Ureter (tissue), 1 donor: ENCODE data around the gene MUCL3. TPM values are rescaled to one million over a fixed set of nuclear protein-coding genes. Genes with fewer than 3 reads are reported as not detected.
"Not testable (repeated sequence)": the region's sequence is repeated elsewhere in the genome, so short reads cannot be mapped to it uniquely, and the experiment has no call there.

Experiments used
- DNase-seq: peaks from one replicate; pipeline ENCODE4 v3.0.0-alpha.2; 2020; ENCODE audit warnings: low spot score
- total RNA-seq: library from RNA; stranded (reverse); gene quantifications from one replicate; pipeline ENCODE4 v1.2.4, GENCODE V29; 2023
- donor health status: DM: yes; HTN: yes; CAD: no.

Gene MUCL3
- total RNA-seq, 1 donor from 2014 or later, result not detected

- DNase-seq, result no peak
Observed at GRCh38 chr6:30979690-30980089, 38.9 kb downstream of the MUCL3 start.

DNA sequence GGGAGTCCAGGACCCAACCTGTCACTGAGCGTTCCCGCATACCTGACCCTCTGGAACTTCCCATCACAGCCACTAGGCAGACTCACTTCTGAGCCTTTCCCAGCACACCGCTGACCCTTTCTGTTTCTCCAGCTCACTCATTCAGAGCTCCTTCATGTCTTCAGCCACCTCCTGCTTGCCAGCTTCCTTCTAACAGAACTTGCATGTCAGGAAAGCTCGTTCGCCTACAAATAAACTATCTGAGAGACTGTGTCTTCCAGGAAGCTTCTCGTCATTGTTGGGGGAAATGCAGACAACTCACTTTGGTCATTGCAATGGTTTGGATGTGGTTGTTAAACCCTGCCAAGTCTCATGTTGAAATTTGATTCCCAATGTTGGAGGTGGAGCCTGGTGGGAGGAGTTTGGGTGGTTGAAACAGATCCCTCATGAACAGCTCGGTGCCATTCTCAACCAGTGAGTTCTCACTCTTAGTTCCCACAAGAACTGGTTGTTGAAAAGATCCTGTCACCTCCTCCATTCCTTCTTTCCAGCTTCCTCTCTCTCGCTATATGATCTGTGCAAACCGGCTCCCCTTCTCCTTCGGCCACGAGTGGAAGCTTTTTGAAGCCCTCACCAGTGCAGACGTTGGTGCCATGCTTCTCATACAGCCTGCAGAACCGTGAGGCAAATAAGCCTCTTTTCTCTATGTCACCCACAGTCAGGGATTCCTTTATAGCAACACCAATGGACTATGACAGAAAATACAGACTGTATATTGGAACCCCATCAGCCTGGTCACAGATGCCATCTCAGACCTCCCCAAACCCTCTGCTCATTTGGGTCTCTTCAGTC lies 41.4 kb downstream of the MUCL3 start:
- DNase-seq, result peak; percentile 58

DNA sequence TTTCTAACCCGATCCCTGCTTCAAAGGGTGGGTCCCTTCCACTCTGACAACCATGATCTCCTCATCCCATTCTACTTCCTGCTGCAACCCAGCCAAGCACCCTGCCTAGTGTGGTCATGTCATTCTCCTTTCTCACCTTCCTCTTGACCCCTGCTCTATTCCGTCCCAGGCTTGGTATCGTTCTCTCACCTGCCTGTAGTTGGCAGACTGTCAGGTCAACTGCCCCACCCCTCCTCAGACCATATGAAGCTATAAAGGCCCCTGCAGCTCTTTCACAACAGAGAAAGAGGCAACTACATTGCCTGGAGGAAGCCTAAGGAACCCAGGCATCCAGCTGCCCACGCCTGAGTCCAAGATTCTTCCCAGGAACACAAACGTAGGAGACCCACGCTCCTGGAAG lies 42.7 kb downstream of the MUCL3 start, which contains the start of gene MUC21:
Gene MUC21, plus strand, starts transcription at position 280 of the 400 bp plus-strand sequence. CDS start 241 bp downstream, outside the sequence.
- no peak for DNase-seq

GRCh38 chr6:30985490-30985889 lies 44.7 kb downstream of the MUCL3 start:
- no peak for DNase-seq

DNA sequence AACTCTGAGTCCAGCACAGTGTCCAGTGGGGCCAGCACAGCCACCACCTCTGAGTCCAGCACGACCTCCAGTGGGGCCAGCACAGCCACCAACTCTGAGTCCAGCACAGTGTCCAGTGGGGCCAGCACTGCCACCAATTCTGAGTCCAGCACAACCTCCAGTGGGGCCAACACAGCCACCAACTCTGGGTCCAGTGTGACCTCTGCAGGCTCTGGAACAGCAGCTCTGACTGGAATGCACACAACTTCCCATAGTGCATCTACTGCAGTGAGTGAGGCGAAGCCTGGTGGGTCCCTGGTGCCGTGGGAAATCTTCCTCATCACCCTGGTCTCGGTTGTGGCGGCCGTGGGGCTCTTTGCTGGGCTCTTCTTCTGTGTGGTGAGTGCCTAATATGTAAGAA lies 46.5 kb downstream of the MUCL3 start:
- DNase-seq, result no peak

DNA sequence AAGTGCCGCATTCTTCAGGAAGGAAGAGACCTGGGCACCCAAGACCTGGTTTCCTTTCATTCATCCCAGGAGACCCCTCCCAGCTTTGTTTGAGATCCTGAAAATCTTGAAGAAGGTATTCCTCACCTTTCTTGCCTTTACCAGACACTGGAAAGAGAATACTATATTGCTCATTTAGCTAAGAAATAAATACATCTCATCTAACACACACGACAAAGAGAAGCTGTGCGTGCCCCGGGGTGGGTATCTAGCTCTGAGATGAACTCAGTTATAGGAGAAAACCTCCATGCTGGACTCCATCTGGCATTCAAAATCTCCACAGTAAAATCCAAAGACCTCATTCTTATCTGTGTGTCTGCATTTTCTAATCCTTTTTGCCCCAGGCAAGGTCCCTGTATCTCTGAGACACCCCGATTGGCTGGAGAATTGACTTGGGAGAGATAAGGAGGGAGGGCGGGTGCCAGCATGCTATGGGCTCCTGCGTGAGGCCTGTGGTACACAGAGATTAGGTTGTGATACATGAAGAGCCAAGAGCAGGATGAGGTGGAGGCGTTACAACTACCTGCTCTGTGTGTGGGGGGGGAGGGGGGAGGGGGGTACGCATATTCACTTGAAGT lies 47.5 kb downstream of the MUCL3 start:
- no peak for DNase-seq

GRCh38 chr6:30990422-30991086 lies 49.8 kb downstream of the MUCL3 start:
- no peak for DNase-seq

GRCh38 chr6:30991891-30992290 lies 51.1 kb downstream of the MUCL3 start:
- no peak for DNase-seq

DNA sequence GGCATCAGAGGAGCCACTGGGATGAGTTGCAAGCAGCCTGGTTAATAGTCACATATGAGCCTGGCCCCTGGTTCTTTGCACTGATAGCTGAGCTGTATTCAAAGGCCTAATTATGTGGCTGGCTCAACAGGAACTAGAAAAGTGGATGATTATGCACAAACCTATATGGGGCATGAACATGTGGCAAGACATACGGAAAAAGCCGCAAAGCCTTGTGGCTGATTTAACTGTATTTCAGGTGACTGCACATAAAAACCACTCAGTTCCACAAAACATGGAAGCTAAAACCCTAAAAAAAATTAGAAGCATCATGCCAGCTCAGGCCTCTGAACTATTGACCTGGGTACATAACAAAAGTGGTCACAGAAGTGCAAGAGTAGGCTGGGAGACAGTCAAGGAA lies 56.5 kb downstream of the MUCL3 start:
- no peak for DNase-seq

DNA sequence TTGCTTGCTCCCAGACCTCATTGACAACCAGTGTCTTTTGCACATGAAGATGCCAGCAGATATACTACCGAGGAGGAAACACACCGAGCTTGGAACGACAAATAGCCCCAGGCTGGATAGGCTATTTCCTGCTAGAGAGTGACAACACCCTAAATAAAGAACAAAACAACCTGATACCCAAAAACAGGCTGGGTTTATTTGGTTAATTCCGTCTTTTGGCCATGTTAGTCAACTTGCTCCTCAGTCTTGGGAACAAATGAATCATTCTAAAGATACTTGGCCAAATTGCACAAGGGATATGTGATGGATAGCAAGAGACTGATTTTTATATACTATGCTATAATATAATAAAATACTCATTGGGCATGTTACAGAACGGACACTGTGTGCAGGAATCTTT lies 58.0 kb downstream of the MUCL3 start:
- DNase-seq, result no peak

DNA sequence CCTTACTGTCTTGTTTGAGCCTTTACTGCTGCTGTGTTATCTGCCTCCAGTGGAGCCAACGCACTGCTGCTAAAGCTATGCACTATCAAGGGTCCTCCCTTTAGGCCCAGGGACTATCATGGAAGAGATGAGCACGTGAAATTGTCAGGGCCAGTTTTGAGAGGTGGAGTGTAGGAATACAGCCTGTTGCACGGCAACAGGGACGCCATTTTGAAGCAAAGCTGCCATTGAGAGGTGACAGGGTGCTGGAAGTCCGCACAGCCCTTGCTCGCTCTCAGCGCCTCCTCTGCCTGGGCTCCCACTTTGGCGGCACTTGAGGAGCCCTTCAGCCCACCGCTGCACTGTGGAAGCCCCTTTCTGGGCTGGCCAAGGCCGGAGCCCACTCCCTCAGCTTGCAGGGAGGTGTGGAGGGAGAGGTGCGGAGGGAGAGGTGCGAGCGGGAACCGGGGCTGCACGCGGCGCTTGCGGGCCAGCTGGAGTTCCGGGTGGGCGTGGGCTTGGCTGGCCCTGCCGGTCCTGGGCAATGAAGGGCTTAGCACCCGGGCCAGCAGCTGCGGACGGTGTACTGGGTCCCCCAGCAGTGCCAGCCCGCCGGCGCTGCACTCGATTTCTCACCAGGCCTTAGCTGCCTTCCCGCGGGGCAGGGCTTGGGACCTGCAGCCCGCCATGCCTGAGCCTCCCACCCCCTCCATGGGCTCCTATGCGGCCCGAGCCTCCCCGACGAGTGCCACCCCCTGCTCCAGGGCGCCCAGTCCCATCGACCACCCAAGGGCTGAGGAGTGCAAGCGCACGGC lies 59.5 kb downstream of the MUCL3 start:
- DNase-seq, result not testable (repeated sequence)

DNA sequence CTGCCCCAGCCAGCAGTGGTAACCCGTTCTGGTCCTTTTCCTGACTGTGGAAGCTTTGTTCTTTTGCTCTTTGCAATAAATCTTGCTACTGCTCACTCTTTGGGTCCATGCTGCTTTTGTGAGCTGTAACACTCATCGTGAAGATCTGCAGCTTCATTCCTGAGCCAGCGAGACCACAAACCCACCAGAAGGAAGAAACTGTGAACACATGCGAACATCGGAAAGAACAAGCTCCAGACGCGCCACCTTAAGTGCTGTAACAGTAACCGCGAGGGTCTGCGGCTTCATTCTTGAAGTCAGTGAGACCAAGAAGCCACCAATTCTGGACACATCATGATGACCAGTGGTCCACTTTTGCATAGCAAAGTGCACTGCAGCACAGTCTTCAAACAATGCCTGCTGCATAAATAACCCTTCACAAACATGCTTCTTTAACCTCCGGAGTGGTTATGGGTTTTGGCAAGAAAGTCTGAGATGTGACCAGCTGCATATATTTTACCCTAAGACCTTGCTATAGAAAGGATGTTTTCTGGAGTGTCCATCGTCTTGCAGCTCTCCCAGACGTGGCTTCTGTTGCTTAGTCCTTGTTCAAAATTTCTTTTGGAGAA lies 60.6 kb downstream of the MUCL3 start:
- DNase-seq, result no peak

- DNase-seq, result no peak
Observed at GRCh38 chr6:31002471-31002870, 61.7 kb downstream of the MUCL3 start.

Other genes starting within 250 kb of the MUCL3 start
- gene NRM, start 250.0 kb upstream of the MUCL3 start, total RNA-seq, result 12.3 TPM
- gene MDC1, start 223.7 kb upstream of the MUCL3 start, total RNA-seq, result 41.1 TPM
- gene TUBB, start 220.6 kb upstream of the MUCL3 start, total RNA-seq, result 357 TPM
- gene FLOT1, start 198.3 kb upstream of the MUCL3 start, total RNA-seq, result 133 TPM
- gene IER3, start 196.4 kb upstream of the MUCL3 start, total RNA-seq, result 23.8 TPM
- gene DDR1, start 56.5 kb upstream of the MUCL3 start, total RNA-seq, result 234 TPM
- gene GTF2H4, start 32.8 kb upstream of the MUCL3 start, total RNA-seq, result 30.4 TPM
- 33.2 TPM for gene VARS2, start 26.7 kb upstream of the MUCL3 start, total RNA-seq
- gene SFTA2, start 8.8 kb upstream of the MUCL3 start, total RNA-seq, result 1.0 TPM
- gene MUC21, start 42.7 kb downstream of the MUCL3 start, total RNA-seq, result not detected
- not detected for gene MUC22, start 69.5 kb downstream of the MUCL3 start, total RNA-seq
- not detected for gene C6orf15, start 171.6 kb downstream of the MUCL3 start, total RNA-seq
- gene PSORS1C1, start 173.8 kb downstream of the MUCL3 start, total RNA-seq, result 0.10 TPM
- not detected for gene CDSN, start 179.5 kb downstream of the MUCL3 start, total RNA-seq
- gene PSORS1C2, start 198.1 kb downstream of the MUCL3 start, total RNA-seq, result not detected
- 23.4 TPM for gene CCHCR1, start 216.8 kb downstream of the MUCL3 start, total RNA-seq
- gene TCF19, start 217.6 kb downstream of the MUCL3 start, total RNA-seq, result 5.9 TPM
- gene POU5F1, start 229.7 kb downstream of the MUCL3 start, total RNA-seq, result 9.5 TPM